Measurements from ENCODE around the gene GSTCD. TPM values are rescaled to one million over a fixed set of nuclear protein-coding genes. Genes with fewer than 3 reads are reported as not detected.

The GSTCD gene
- total and polyA plus RNA-seq, 9 of the 15 experiments (the other 6 are each of a cell fraction or from before 2014, with no cell fraction given) = 4.5 to 36.3 (median 16.0) TPM

- peak; percentile 64 for TF ChIP-seq L3MBTL2 (IDR thresholded peaks at IDR 0.05)
- no peak for TF ChIP-seq TFE3 (CRISPR knock-in tag; IDR thresholded peaks at IDR 0.05)
- TF ChIP-seq XRCC5 (IDR thresholded peaks at IDR 0.05; ENCODE audit: low read depth, low read length) = peak; percentile 99
- no peak for TF ChIP-seq ZNF408 (CRISPR knock-in tag; IDR thresholded peaks at IDR 0.05; ENCODE audit: low read depth)
- no peak for TF ChIP-seq STAT6 (CRISPR knock-in tag; IDR thresholded peaks at IDR 0.05)
- no peak for TF ChIP-seq POLR3G (IDR thresholded peaks at IDR 0.05; ENCODE audit: extremely low read depth, insufficient read length, insufficient replicate concordance)
- TF ChIP-seq TAF9B (IDR thresholded peaks at IDR 0.05; ENCODE audit: partially characterized antibody) = peak; percentile 97
- TF ChIP-seq ZNF668 (CRISPR knock-in tag; IDR thresholded peaks at IDR 0.05) = no peak
- TF ChIP-seq ELF4 (CRISPR knock-in tag; IDR thresholded peaks at IDR 0.05) = peak; percentile 58; the same call in 1 of the 2 replicates
- TF ChIP-seq ZNF347 (CRISPR knock-in tag; IDR thresholded peaks at IDR 0.05; ENCODE audit: low read depth) = no peak
- no peak for TF ChIP-seq HMBOX1 (IDR thresholded peaks at IDR 0.05)
- peak; percentile 47 for TF ChIP-seq BRD9 (IDR thresholded peaks at IDR 0.05; ENCODE audit: low read depth, partially characterized antibody)
- TF ChIP-seq TFAP4 (CRISPR knock-in tag; IDR thresholded peaks at IDR 0.05; ENCODE audit: borderline replicate concordance) = peak; percentile 87
- TF ChIP-seq ZNF354B (CRISPR knock-in tag; IDR thresholded peaks at IDR 0.05) = no peak
- TF ChIP-seq TEAD1 (CRISPR knock-in tag; IDR thresholded peaks at IDR 0.05) = peak; percentile 50 to 84; a peak in 3 of 4 replicates
- TF ChIP-seq MEF2A (IDR thresholded peaks at IDR 0.05; ENCODE audit: control insufficient read depth, low read depth, low read length) = peak; percentile 63; the same call in 1 of the 2 replicates
- TF ChIP-seq CBFB (CRISPR knock-in tag; IDR thresholded peaks at IDR 0.05) = no peak
- 0 out of 2 replicates have a peak, but pooled peaks have one; percentile 22 for TF ChIP-seq ZNF224 (CRISPR knock-in tag; IDR thresholded peaks at IDR 0.05)
- TF ChIP-seq SOX6 (IDR thresholded peaks at IDR 0.05) = peak; percentile 77
- TF ChIP-seq MYC (IDR thresholded peaks at IDR 0.05; ENCODE audit: low read depth, low read length) = peak; percentile 84
- TF ChIP-seq MYC (CRISPR knock-in tag; IDR thresholded peaks at IDR 0.05; ENCODE audit: borderline replicate concordance, low read depth) = peak; percentile 32; the same call in 1 of the 2 replicates
- no peak for TF ChIP-seq ZC3H4 (CRISPR knock-in tag; IDR thresholded peaks at IDR 0.05; ENCODE audit: borderline replicate concordance)
- no peak for TF ChIP-seq TSC22D4 (tag; IDR thresholded peaks at IDR 0.05)
Observed at GRCh38 chr4:105708181-105709080, at the start of gene GSTCD, which contains the start of gene INTS12 (continued).
